ENCODE measurements around the gene KIF26B.
"Not testable (repeated sequence)": the region's sequence is repeated elsewhere in the genome, so short reads cannot be mapped to it uniquely, and the experiment has no call there.

GRCh38 chr1:245695701-245696100, 540.9 kb downstream of the KIF26B start:
- not testable (repeated sequence) for TF ChIP-seq SNAI2 (CRISPR knock-in tag; IDR thresholded peaks at IDR 0.05); ZFP30 (CRISPR knock-in tag; IDR thresholded peaks at IDR 0.05); PPARA (CRISPR knock-in tag; IDR thresholded peaks at IDR 0.05; ENCODE audit: borderline replicate concordance)

Measured in SK-N-SH treated with all-trans-retinoic acid at 6 μM for 48 hours (cell line).